Motor neuron (in vitro differentiated cells): ENCODE results near the gene TAS1R1. TPM values are rescaled to one million over a fixed set of nuclear protein-coding genes. Genes with fewer than 3 reads are reported as not detected.

Experiments used
- ATAC-seq, 8 experiments: fragments of 200-7000 bp; cut with Tn5 transposase; replicated peaks in 6 of 8; 2 replicates each; pipeline ENCODE4 v1.8.0; 2021; ENCODE audit warnings: mild to moderate bottlenecking in 8 of 8, moderate library complexity in 8 of 8
- H3K27ac ChIP-seq, 2 donors: fragments of 250-450 bp; sonication (Bioruptor Pico); 2 replicates each; pipeline ENCODE4 v1.9.0; 2021; ENCODE audit warnings: antibody characterized with exemption in 2 of 2, mild to moderate bottlenecking in 2 of 2, moderate library complexity in 1 of 2
- H3K4me1 ChIP-seq, 2 donors: fragments of 250-450 bp; sonication (Bioruptor Pico); replicated peaks in 1 of 2; 2 replicates each; pipeline ENCODE4 v1.6.1; 2021; ENCODE audit warnings: antibody characterized with exemption in 2 of 2, mild to moderate bottlenecking in 2 of 2, moderate library complexity in 1 of 2
- H3K4me3 ChIP-seq, 5 donors: fragments of 250-450 bp; sonication (Bioruptor Pico); 2 replicates each; pipeline ENCODE4 v1.9.0; 2021; ENCODE audit warnings: antibody characterized with exemption in 5 of 5, mild to moderate bottlenecking in 5 of 5, moderate library complexity in 4 of 5
- WGBS, 10 experiments: fragments of 450-650 bp; shearing (Covaris generic); methylation state at CpG; one replicate each; pipeline ENCODE4 v1.0.0; 2022; 5-methylcytosine and 5-hydroxymethylcytosine counted together
- in situ Hi-C, 9 experiments: fragments of 400-800 bp; cut with MboI; loops; one replicate each; pipeline ENCODE4 v1.15.0; 2021; ENCODE audit warnings: low sequenced_read_pairs in 9 of 9, low pct_unique_long_range_greater_than_20kb in 2 of 9; ENCODE audit not compliant: unreplicated experiment in 9 of 9
- total RNA-seq, 8 experiments: library from RNA; unstranded; fragments of 300-600 nt; gene quantifications; 2 replicates each; pipeline versions ENCODE4 v1.2.3 to v1.2.4, GENCODE V29; 2022

The TAS1R1 gene
- total RNA-seq, result under 1 TPM in 7 of 8 experiments, not detected in 1; 0.22 to 0.82 (median 0.33) TPM

DNA sequence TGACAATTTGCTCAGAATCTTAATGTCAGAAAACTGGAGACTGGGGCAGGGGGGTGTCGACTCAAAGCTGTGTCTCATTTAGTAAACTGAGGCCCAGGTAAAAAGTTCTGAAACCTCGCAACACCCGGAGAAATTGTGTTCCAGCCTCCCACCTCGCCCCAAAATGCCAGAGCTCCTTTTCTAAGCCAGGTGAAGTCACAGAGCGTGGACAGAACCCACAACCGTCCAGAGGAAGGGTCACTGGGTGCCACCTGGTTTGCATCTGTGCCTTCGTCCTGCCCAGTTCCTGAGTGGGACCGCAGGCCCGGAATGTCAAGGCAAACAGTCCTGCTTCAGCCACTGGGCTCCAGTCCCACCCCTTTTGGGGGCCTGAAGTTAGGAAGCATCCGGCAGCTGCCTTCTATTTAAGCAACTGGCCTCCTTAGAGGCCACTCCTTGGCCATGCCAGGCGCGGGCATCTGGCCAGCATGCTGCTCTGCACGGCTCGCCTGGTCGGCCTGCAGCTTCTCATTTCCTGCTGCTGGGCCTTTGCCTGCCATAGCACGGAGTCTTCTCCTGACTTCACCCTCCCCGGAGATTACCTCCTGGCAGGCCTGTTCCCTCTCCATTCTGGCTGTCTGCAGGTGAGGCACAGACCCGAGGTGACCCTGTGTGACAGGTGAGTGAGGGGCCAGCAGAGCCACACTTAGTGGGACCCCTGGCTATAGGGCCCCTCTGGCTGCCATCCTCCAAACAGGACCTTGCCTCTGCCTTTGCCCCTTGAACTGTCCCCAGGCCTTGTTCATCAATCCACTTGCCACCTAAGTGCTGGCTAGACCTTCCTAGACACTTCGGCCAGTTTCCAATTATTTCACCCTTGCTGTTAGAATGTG lies at the start of gene TAS1R1:
TSS of gene TAS1R1 (plus strand) at position 401 of the 872 bp plus-strand sequence. CDS start at position 468, 67 bp downstream.
- peaks cover 8% of the 10 kb centered on the region in 2 donors for H3K4me1 ChIP-seq
- H3K27ac ChIP-seq, result peak within 1 kb of the TSS; percentile 67 to 82
- 0 to 100% (median 76%) methylated on average over 1 to 16 of the region's 19 CpGs; no CpG with 5 or more reads in 1 of the 10 experiments for WGBS, 10 experiments
- peak within 1 kb of the TSS; percentile 76 to 100 (median 99) for H3K4me3 ChIP-seq
- no peak for ATAC-seq
- in situ Hi-C loops, result no loop called here

DNA sequence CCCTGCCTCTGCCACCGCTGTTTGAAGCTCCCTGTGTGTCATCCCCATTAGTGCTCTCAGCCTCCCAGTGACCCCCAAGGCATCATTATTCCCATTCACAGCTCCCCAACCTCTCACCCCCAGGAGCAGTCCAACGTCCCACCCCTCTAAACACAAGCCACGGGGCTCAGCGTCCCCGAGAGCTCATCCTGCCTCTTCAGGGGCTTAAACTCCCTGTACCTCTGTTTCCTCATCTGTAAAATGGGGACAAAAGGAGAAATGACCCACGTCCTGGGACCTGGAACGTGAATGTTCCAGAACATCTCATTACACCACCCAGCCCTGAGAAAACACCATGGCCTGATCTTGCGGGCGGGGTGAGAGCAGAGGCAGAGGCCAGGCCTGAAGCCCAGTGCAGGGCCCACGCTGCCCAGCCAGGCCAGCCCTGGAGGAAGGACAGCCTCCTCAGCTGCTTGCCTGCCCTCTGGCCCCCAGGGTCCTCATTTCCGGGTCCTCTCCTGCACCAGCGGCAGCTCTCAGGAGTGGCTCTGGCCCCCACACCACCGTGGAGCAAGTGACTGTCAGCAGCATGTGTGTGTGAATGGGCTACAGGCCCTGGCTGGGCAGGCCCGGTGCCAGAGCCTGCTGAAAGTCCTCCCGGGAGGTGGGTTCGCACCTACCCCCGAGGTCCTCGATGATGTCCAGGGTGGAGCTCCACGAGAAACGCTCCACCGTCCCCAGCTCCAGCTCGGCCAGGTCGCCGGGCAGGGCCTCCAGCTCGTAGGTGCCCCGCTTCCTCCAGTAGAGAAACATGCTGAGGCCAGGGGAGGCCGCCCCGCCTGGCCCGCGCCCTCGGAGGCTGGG lies 49.5 kb upstream of the TAS1R1 start:
- in situ Hi-C loops, result no loop called here

DNA sequence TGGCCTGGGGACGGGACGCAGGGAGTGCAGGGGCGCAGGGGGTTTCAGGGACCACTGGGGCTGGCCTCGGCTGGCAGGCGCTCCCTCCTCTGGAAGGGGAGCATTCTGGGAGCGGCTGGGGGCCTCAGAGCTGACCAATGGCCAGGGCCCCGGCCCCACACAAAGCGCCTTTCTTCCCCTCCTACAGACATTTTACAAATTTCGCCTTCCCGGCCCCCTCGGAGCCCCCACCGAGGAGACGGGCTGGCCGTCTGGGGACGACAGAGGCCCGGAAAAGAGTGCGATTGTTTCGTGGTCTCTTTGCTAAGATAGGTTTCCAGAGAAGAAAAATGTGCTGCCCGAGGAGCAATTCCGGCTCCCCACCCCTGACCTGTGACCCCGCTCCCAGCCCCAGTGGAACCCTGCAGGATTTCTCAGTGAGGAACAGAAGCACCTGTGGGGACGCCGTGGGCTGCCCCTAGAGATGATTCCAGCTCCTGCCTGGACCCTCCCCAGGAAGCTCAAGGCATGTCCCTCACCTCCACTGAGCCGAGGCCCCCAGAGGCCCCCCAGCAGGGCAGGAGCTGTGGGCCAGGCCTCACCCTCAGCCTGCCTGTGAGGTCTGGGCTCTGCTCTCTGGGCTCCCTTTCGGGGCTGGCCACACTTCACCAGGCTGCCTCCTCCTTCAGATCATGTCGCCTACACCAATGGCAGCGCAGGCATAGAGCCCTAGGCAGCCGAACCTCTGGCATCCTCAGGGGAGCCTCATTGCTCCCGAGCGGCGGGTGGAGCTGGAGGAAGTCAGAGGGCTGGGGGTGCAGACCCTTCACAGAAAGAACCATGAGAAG lies 48.7 kb upstream of the TAS1R1 start:
- in situ Hi-C loops, result no loop called here
- no peak for ATAC-seq
- H3K4me3 ChIP-seq, result no peak overlapping the region
- H3K27ac ChIP-seq, result no peak overlapping the region
- 75 to 100% (median 82%) methylated on average over 2 to 9 of the region's 31 CpGs; no CpG with 5 or more reads in 3 of the 10 experiments for WGBS, 10 experiments
- peaks cover 0 to 15% of the 10 kb centered on the region in 2 donors for H3K4me1 ChIP-seq

More for the DNA sequence above, 49.5 kb upstream of the TAS1R1 start:
- Histone ChIP-seq H3K4me1 (peaks cover 0 to 13% of the 10 kb centered on the region in 2 donors), H3K4me3 (no peak overlapping the region), H3K27ac (no peak overlapping the region)
- 40 to 100% (median 86%) methylated on average over 1 to 9 of the region's 31 CpGs; no CpG with 5 or more reads in 2 of the 10 experiments for WGBS, 10 experiments
- ATAC-seq, result no peak

DNA sequence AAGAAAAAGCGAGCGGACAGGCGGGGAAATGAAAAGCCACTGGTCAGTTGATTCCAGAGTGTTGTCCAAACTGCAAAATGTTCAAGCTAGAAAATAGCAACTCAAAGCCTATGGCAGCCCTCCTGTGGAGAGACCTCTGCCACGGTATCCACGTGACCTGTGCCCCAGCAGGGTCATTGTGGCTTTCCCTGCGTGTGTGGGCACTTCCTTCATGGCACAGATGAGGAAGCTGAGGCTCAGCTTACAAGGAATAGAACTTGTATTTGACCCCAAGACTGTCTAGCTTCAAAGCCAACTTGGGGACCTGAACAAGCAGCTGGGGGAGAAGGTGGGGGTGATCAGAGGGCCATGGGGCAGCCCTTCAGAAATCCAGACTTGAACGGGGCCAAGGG lies 48.1 kb upstream of the TAS1R1 start:
- peaks cover 0 to 16% of the 10 kb centered on the region in 2 donors for H3K4me1 ChIP-seq
- in situ Hi-C loops, result no loop called here
- no peak overlapping the region for H3K27ac ChIP-seq
- H3K4me3 ChIP-seq, result no peak overlapping the region
- no peak for ATAC-seq
- 53 to 100% (median 81%) methylated on average over 3 to 6 of the region's 7 CpGs; no CpG with 5 or more reads in 4 of the 10 experiments for WGBS, 10 experiments

DNA sequence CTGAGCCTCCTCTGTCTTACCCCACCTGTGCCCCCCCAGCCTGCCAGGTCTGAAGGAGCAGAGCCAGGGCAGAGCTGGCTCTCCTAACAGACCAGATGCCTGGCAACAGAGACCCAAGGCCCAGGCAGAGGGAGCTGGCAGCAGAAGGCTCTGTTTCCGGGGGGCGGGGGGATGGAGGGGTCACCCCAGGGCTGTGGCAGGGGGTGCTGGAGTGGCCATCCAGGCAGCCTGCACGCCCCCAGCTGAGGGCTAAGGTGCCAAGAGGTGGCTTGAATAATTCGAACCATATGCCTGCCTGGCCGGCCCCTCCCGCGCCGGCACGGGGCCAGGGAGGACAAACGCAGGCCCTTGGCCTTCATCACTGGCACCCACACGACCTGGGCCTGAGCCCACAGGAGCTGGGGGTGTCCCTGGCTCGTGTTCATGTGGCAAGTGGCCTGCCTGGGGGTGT lies 47.6 kb upstream of the TAS1R1 start:
- H3K4me1 ChIP-seq, result peaks cover 0 to 15% of the 10 kb centered on the region in 2 donors
- peak in 2 of 8 experiments; percentile 30 to 31 for ATAC-seq
- 40 to 100% (median 67%) methylated on average over 1 to 5 of the region's 12 CpGs; no CpG with 5 or more reads in 7 of the 10 experiments for WGBS, 10 experiments
- no peak overlapping the region for H3K4me3 ChIP-seq
- in situ Hi-C loops, result no loop called here
- no peak overlapping the region for H3K27ac ChIP-seq

DNA sequence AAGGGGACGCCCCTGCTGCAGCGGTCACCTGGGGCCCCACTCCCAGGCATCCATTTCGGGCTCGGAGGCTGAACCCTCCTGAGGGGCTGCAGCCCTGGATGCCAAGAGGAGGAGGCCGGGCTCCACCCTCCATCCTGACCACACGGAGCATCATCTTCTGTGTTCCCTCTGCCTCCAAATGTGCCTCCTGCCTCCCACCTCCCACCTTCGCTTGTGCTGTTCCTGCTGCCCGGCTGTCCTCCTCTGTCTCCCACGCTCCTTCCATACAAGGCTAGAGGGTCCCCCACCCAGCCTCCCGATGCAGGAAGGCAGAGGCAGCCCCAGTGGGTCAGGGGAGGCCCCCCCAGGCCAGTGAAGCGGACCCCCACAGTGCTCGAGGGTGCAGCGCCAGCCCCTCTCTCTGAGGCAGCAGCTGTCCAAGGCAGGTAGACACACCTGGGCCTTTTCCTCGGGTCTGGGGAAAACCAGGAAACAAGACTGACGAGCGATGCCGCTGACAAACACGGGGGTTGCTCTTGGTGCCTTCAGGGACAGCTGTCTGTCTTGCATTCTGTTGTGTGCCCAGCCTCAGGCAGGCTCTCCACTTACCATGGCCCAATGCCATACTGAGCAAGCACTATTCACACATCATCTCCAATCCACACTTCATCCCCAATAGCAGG lies 46.8 kb upstream of the TAS1R1 start:
- no peak overlapping the region for H3K4me3 ChIP-seq
- in situ Hi-C loops, result no loop called here
- no peak overlapping the region for H3K27ac ChIP-seq
- H3K4me1 ChIP-seq, result peaks cover 4 to 23% of the 10 kb centered on the region in 2 donors
- ATAC-seq, result no peak
- 65 to 100% (median 80%) methylated on average over 1 to 9 of the region's 18 CpGs; no CpG with 5 or more reads in 5 of the 10 experiments for WGBS, 10 experiments

DNA sequence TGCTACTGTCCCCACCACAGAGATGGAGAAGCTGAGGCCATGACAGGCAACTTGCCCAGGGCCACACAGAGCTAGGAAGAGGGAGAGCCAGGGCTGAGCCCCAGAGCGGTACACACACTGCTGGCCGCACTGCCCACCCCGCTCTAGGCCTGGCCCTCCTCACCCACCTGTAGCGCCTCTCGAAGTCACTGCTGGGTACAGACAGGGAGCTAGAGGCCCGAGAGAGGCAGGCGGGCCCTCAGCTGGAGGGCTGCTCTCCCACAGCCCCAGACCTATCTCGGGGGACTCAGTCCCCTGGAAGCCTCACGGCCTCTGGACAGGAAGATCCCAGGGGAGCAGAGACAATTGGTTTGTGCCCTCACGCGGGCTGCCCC lies 46.3 kb upstream of the TAS1R1 start:
- in situ Hi-C loops, result no loop called here
- WGBS, 10 experiments, result 84 to 92% methylated on average over 2 to 6 of the region's 11 CpGs; no CpG with 5 or more reads in 8 of the 10 experiments
- no peak for ATAC-seq
- Histone ChIP-seq H3K27ac (no peak overlapping the region), H3K4me3 (no peak overlapping the region), H3K4me1 (peaks cover 4 to 23% of the 10 kb centered on the region in 2 donors)

DNA sequence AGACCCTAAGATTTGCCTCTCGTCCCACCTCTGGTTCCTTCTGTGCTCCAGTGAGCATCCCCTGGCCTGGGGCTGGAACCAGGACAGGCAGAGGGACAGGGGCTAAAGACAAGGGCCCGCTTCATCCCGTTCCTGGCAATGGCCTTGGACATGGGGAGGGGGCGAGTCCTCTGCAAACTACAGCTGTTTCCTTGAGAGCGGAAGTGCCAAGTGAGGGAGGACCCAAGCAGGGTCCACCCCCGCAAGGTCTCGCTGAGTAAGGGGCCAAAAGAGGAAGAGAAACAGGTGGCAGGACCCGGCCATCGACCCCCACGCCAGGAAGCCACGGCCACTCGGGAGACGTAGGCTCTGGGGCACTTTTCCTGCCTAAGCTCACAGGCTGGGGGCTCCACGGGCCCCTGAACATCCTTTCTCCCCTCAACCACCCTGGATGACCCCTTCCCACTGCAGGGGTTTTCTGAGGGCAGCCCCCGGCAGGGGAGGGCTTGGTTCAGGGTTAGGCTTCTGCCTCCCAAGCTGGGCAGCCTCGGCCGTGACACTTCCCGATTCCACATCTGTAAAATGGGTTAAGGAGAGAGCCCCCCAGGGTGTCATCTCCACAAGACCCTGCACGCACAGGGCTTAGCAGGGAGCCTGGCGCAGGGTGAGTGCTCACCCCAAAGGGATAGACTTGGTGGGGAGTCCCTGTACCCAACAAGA lies 45.7 kb upstream of the TAS1R1 start:
- in situ Hi-C loops, result no loop called here
- no peak for ATAC-seq
- H3K4me3 ChIP-seq, result no peak overlapping the region
- WGBS, 10 experiments, result 60 to 85% (median 77%) methylated on average over 1 to 18 of the region's 20 CpGs; no CpG with 5 or more reads in 6 of the 10 experiments
- H3K4me1 ChIP-seq, result peaks cover 4 to 23% of the 10 kb centered on the region in 2 donors
- H3K27ac ChIP-seq, result no peak overlapping the region

DNA sequence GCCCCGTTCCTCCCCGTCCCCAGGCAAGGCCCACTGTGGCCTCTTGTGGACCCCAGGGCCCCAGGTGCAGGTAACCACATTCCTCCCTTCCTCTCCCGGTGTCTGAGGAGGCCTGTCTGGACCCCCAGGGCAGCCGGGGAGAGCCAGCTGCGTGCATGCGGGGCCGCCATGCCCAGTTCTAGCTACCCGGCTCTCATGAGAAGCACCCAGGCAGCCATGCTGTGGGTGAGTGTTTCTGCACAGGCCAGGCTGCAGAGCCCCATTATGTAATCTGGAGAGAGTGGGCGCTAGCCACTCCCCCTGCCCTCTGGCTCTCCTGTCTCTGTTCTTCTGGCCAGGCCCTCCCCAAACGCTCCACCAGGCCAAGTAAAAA lies 45.2 kb upstream of the TAS1R1 start:
- ATAC-seq, result peak in 6 of 8 experiments; percentile 4 to 33 (median 22)
- Histone ChIP-seq H3K4me3 (no peak overlapping the region), H3K27ac (no peak overlapping the region), H3K4me1 (peaks cover 4 to 23% of the 10 kb centered on the region in 2 donors)
- WGBS, 10 experiments, result 53 to 88% (median 82%) methylated on average over 1 to 7 of the region's 10 CpGs; no CpG with 5 or more reads in 4 of the 10 experiments
- in situ Hi-C loops, result no loop called here

DNA sequence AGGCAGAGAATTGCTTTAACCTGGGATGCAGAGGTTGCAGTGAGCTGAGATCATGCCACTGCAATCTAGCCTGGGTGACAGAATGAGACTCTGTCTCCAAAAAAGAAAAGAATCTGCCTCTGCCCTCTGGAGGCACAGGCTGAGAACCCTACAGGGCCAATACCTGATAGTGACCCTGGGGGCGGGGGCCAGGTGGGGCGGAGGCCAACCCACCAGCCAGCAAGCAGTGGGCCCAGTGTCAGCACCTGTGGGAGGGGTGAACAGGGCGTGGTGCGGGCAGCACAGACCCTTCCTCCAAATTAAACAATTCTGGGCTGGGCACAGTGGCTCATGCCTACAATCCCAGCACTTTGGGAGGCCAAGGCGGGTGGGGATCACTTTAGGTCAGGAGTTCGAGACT lies 44.6 kb upstream of the TAS1R1 start:
- Histone ChIP-seq H3K4me1 (peaks cover 4 to 23% of the 10 kb centered on the region in 2 donors), H3K27ac (no peak overlapping the region), H3K4me3 (no peak overlapping the region)
- in situ Hi-C loops, result no loop called here
- peak in 4 of 8 experiments; percentile 2 to 33 (median 16) for ATAC-seq
- WGBS, 10 experiments, result 95% methylated on average over 5 of the region's 6 CpGs; no CpG with 5 or more reads in 9 of the 10 experiments

DNA sequence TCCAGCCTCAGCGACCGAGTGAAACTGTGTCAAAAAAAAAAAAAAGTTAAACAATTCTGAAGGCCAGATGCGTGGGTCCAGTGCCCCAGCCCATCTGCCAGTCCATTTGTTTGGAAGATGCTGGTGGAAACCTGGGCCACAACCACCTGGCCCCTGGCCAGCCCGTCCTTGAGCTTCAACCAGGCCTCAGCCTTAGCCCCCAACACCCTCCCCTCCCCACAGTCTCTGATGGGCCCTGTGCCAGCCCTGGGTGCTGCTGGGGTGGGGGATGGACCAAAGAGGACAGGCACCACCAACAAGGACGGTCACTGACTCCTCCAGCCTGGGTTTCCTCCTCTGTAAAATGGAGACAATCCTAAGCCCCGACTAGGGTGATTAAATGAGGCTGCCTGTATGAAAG lies 44.1 kb upstream of the TAS1R1 start:
- no peak overlapping the region for H3K27ac ChIP-seq
- peaks cover 4 to 23% of the 10 kb centered on the region in 2 donors for H3K4me1 ChIP-seq
- no peak overlapping the region for H3K4me3 ChIP-seq
- WGBS, 10 experiments, result 63 to 100% (median 74%) methylated on average over 2 to 4 of the region's 6 CpGs; no CpG with 5 or more reads in 6 of the 10 experiments
- peak in 3 of 8 experiments; percentile 2 to 3 (median 2) for ATAC-seq
- in situ Hi-C loops, result no loop called here
